GM23248 (cell line): ENCODE results near the gene PIGQ.

Experiments
- EZH2 ChIP-seq: fragments of 200-600 bp; sonication (generic); IDR thresholded peaks from 2 replicates; pipeline ENCODE4 v1.6.1; 2018; ENCODE audit warnings: antibody characterized with exemption, mild to moderate bottlenecking; ENCODE audit not compliant: insufficient read depth, poor library complexity, severe bottlenecking
- EZH2phosphoT487 ChIP-seq: fragments of 200-600 bp; sonication (generic); IDR thresholded peaks from 2 replicates; pipeline ENCODE4 v1.6.1; 2018; ENCODE audit warnings: antibody characterized with exemption, moderate library complexity, mild to moderate bottlenecking, low read depth; ENCODE audit not compliant: insufficient read depth

DNA sequence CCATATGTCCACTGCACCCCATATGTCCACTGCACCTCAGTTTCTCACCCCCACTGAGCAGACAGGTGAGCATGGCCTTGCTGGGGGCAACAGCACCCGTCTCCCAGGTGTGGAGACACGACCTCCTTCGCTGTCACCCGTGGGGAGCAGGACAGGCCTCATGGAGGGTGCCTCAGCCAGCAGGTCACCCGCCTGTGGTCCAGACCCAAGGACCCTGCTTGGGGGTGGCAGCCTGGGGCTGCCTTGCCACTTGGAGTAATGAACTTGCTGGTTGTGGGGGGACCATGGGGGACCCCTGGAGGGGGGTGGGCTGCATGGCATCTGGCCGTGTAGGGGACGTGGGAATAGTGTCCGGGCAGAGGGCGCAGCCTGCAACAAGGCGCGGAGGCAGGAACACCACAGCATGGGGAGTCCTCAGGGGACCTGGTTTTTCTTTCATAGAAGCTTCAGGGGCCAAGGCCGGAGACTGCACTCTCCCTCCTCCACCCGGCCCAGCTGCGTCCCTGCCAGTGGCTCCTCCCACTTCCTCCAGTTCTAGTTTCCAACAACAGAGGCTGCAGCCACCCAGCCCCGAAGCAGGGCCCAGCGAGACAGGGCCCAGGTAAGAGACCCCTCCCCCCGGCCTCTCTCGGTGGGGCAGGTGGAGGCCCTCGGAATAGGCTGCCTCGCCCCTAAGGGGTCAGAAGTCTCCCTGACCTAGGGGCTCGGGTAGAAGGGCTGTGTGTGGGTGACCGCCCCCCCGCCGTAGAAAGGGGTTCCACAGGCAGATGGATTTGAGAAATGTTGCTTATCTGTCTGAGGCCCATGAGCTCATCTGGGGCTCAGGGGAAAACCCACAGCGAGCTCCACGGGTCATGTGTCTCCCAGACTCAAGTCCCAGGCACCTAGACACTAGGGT lies 3.0 kb upstream of the PIGQ start, which contains the start of gene NHLRC4:
- TF ChIP-seq EZH2 (no peak), EZH2phosphoT487 (no peak)
